CD4-positive, alpha-beta T cell (primary cell): ENCODE data around the gene AGK. TPM values are rescaled to one million over a fixed set of nuclear protein-coding genes. Genes with fewer than 3 reads are reported as not detected.

Experiments
- ATAC-seq: fragments of 200-7000 bp; cut with Tn5 transposase; one replicate; pipeline ENCODE4 v1.10.0; 2022; ENCODE audit warnings: mild to moderate bottlenecking; ENCODE audit not compliant: poor library complexity
- CTCF ChIA-PET: fragments of 350-600 bp; sonication (Branson Sonifier 250); formaldehyde crosslinking; loops from one replicate; lab custom pipeline; 2021; ENCODE audit warnings: antibody characterized with exemption, inconsistent platforms; lab: Charles Lee
- POLR2A ChIA-PET: fragments of 350-600 bp; sonication (Branson Sonifier 250); formaldehyde crosslinking; loops from one replicate; lab custom pipeline; 2021; ENCODE audit warnings: antibody characterized with exemption, inconsistent platforms; lab: Charles Lee
- DNase-seq, 14 experiments: peaks; one replicate each; pipeline ENCODE4 v3.0.0-alpha.2; 2013 to 2020; ENCODE audit warnings: mixed read lengths in 2 of 14
- H3K27ac ChIP-seq, 2 donors: one replicate each; pipeline versions ENCODE4 v1.5.1 to v1.7.0; 2013; ENCODE audit warnings: low read length in 2 of 2, low read depth in 1 of 2, mild to moderate bottlenecking in 1 of 2
- H3K27me3 ChIP-seq, 2 experiments: 1 replicate in 1 of 2; 2 replicates in 1 of 2; pipeline versions ENCODE4 v1.6.1 to v1.7.0; 2013; ENCODE audit warnings: low read length in 2 of 2, control low read depth in 1 of 2, mild to moderate bottlenecking in 1 of 2, moderate library complexity in 1 of 2; ENCODE audit not compliant: insufficient read depth in 2 of 2, control insufficient read depth in 1 of 2
- H3K36me3 ChIP-seq: one replicate; pipeline ENCODE4 v1.6.1; 2013; ENCODE audit warnings: low read length, control low read depth; ENCODE audit not compliant: insufficient read depth
- H3K4me1 ChIP-seq: one replicate; pipeline ENCODE4 v1.6.1; 2013; ENCODE audit warnings: low read length, control low read depth; ENCODE audit not compliant: insufficient read depth
- H3K4me3 ChIP-seq: one replicate; pipeline ENCODE4 v1.5.1; 2013; ENCODE audit warnings: mild to moderate bottlenecking, low read length, moderate library complexity
- H3K9me3 ChIP-seq, 2 experiments: 1 replicate in 1 of 2; 2 replicates in 1 of 2; pipeline versions ENCODE4 v1.6.1 to v1.7.0; 2013; ENCODE audit warnings: low read length in 2 of 2, mild to moderate bottlenecking in 2 of 2, control low read depth in 1 of 2, moderate library complexity in 1 of 2; ENCODE audit not compliant: control insufficient read depth in 1 of 2, insufficient read depth in 1 of 2
- H3K27ac Mint-ChIP-seq: one replicate; pipeline ENCODE4 v1.8.0; 2020; ENCODE audit warnings: mixed read lengths
- H3K27me3 Mint-ChIP-seq: one replicate; pipeline ENCODE4 v1.8.0; 2021; ENCODE audit warnings: mixed read lengths
- H3K36me3 Mint-ChIP-seq: one replicate; pipeline ENCODE4 v1.8.0; 2021; ENCODE audit warnings: low read depth, mixed read lengths
- H3K4me1 Mint-ChIP-seq: one replicate; pipeline ENCODE4 v1.8.0; 2021; ENCODE audit warnings: low read depth, mixed read lengths
- H3K4me3 Mint-ChIP-seq: one replicate; pipeline ENCODE4 v1.8.0; 2020; ENCODE audit warnings: mild to moderate bottlenecking, mixed read lengths
- H3K9me3 Mint-ChIP-seq: one replicate; pipeline ENCODE4 v1.8.0; 2020; ENCODE audit warnings: mixed read lengths
- CTCF ChIP-seq: fragments of 200-600 bp; IDR thresholded peaks from one replicate; pipeline ENCODE4 v1.8.0; 2022; ENCODE audit warnings: antibody characterized with exemption, mild to moderate bottlenecking
- intact Hi-C, 2 experiments: fragments of 100-400 bp; cut with DNase I in 1 of 2; cut with micrococcal nuclease in 1 of 2; formaldehyde crosslinking; loops; one replicate each; pipeline versions ENCODE4 v1.15.1 to v1.9.0; 2023 to 2025; cut with DNase I, micrococcal nuclease
- total RNA-seq, 174 experiments: library from RNA in 2 of 174; stranded (reverse) in 2 of 174; gene quantifications; one replicate each; pipeline ENCODE4 v1.2.3 and lab custom pipeline; 2021 to 2026

AGK gene
- total RNA-seq, 2 experiments from 2014 or later = 18.9 to 20.5 TPM

GRCh38 chr7:141610671-141611070, 59.5 kb downstream of the AGK start:
- H3K4me1 ChIP-seq = no peaks in the 10 kb centered on the region
- TF ChIP-seq CTCF = no peak
- H3K27me3 ChIP-seq = no peaks in the 10 kb centered on the region
- H3K36me3 ChIP-seq = peaks cover 36% of the 10 kb centered on the region
- H3K27me3 Mint-ChIP-seq = no peaks in the 10 kb centered on the region
- DNase-seq (no peak), ATAC-seq (no peak)
- POLR2A ChIA-PET = no interaction called here
- no peak overlapping the region for H3K4me3 Mint-ChIP-seq
- H3K27ac ChIP-seq = no peak overlapping the region
- CTCF ChIA-PET = no interaction called here
- H3K4me3 ChIP-seq = no peak overlapping the region
- H3K9me3 ChIP-seq = no peaks in the 10 kb centered on the region
- intact Hi-C loops = no loop called here
- no peaks in the 10 kb centered on the region for H3K4me1 Mint-ChIP-seq
- H3K36me3 Mint-ChIP-seq = peaks cover 84% of the 10 kb centered on the region
- H3K9me3 Mint-ChIP-seq = no peaks in the 10 kb centered on the region
- no peak overlapping the region for H3K27ac Mint-ChIP-seq

- Mint-ChIP-seq H3K27ac (no peak overlapping the region), H3K27me3 (no peaks in the 10 kb centered on the region)
Observed at GRCh38 chr7:141612861-141613260, 61.7 kb downstream of the AGK start.

GRCh38 chr7:141617280-141617679, 66.1 kb downstream of the AGK start:
- Histone ChIP-seq H3K4me3 (no peak overlapping the region), H3K4me1 (no peaks in the 10 kb centered on the region), H3K9me3 (no peaks in the 10 kb centered on the region), H3K27me3 (no peaks in the 10 kb centered on the region), H3K36me3 (peaks cover 27% of the 10 kb centered on the region), H3K27ac (no peak overlapping the region)
- intact Hi-C loops = no loop called here
- ChIA-PET POLR2A (no interaction called here), CTCF (no interaction called here)
- Mint-ChIP-seq H3K27ac (no peak overlapping the region), H3K4me1 (no peaks in the 10 kb centered on the region), H3K4me3 (no peak overlapping the region), H3K9me3 (no peaks in the 10 kb centered on the region), H3K36me3 (peaks cover 64% of the 10 kb centered on the region), H3K27me3 (no peaks in the 10 kb centered on the region)
- ATAC-seq = no peak
- no peak for DNase-seq
- TF ChIP-seq CTCF = no peak

More at GRCh38 chr7:141612861-141613260, 61.7 kb downstream of the AGK start:
- no peak for DNase-seq
- no peak for ATAC-seq
- Histone ChIP-seq H3K9me3 (no peaks in the 10 kb centered on the region), H3K4me3 (no peak overlapping the region), H3K27me3 (no peaks in the 10 kb centered on the region), H3K27ac (no peak overlapping the region), H3K36me3 (peaks cover 35% of the 10 kb centered on the region), H3K4me1 (no peaks in the 10 kb centered on the region)
- no peak overlapping the region for H3K4me3 Mint-ChIP-seq
- intact Hi-C loops = no loop called here
- H3K9me3 Mint-ChIP-seq = no peaks in the 10 kb centered on the region
- no peaks in the 10 kb centered on the region for H3K4me1 Mint-ChIP-seq
- peaks cover 73% of the 10 kb centered on the region for H3K36me3 Mint-ChIP-seq
- CTCF ChIA-PET = no interaction called here
- no peak for TF ChIP-seq CTCF
- POLR2A ChIA-PET = no interaction called here
